ENCODE data around the gene CD300A. TPM values are rescaled to one million over a fixed set of nuclear protein-coding genes. Genes with fewer than 3 reads are reported as not detected.
"Not testable (repeated sequence)": the region's sequence is repeated elsewhere in the genome, so short reads cannot be mapped to it uniquely, and the experiment has no call there.

The CD300A gene
- total and polyA plus RNA-seq, 5 donors from 2014 or later: 0.39 to 4.8 (median 3.0) TPM

DNA sequence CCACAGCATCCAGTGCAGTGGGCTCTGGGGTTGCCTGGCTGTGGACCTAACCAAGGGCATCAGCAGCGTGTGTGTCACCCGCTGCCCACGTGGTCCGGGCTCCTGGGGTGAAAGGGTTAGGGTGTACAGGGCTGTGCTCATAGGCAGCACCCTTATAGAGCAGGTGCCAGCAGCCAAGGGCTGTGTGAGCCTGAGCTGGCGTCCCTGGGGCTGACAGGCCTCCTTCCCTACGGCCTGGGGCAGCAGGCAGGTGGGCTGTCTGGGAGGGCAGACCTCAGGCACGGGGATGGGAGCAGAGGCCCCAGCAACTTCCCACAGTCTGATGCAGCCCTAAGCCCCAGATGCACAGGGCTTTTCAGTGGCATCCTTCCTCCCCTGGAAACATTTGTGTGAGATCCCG, 13.9 kb downstream of the CD300A start:
- peaks cover 7 to 10% of the 10 kb centered on the region in 2 experiments for H3K9me3 ChIP-seq (ENCODE audit: control insufficient read depth in 2 of 2, low read length in 2 of 2)
- peak overlapping the region in 1 of 3 donors; percentile 78 for H3K27ac Mint-ChIP-seq
- H3K4me1 ChIP-seq (ENCODE audit: control insufficient read depth, insufficient read depth, low read length, poor library complexity, severe bottlenecking): peaks cover 10% of the 10 kb centered on the region
- no peaks in the 10 kb centered on the region for H3K27me3 ChIP-seq (ENCODE audit: control insufficient read depth, insufficient read depth, low read length)
- H3K4me3 ChIP-seq (ENCODE audit: low read depth, low read length): no peak overlapping the region
- peaks cover 0 to 8% (median 4%) of the 10 kb centered on the region in 7 donors for H3K9me3 Mint-ChIP-seq
- H3K27me3 Mint-ChIP-seq: peaks cover 6% of the 10 kb centered on the region
- no peaks in the 10 kb centered on the region for H3K36me3 ChIP-seq (ENCODE audit: control insufficient read depth, insufficient read depth, low read length)
- H3K36me3 Mint-ChIP-seq: no peaks in the 10 kb centered on the region
- DNase-seq (no peak), ATAC-seq (ENCODE audit: low read depth in 2 of 2) (no peak)
- H3K4me3 Mint-ChIP-seq: no peak overlapping the region
- peaks cover 0 to 20% (median 12%) of the 10 kb centered on the region in 4 donors for H3K4me1 Mint-ChIP-seq
- no peak overlapping the region for H3K27ac ChIP-seq (ENCODE audit: insufficient read depth, low read length, poor library complexity, severe bottlenecking)

DNA sequence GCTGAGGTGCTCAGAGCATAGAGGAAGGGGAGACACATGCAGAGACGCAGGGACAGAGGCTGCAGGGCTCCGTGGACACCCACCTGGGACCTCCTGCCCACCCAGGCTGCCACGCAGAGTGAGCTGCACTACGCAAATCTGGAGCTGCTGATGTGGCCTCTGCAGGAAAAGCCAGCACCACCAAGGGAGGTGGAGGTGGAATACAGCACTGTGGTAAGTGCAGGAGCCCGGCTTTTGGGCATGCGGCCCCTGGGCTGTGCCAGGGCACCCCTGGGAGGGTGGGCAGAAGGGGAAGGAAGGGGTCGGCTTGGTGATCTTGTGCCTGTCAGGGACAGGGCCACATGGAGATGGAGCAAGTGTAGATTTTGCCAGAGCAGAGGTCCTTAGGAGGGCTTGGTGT, 15.2 kb downstream of the CD300A start:
- Histone ChIP-seq H3K9me3 (ENCODE audit: control insufficient read depth in 2 of 2, low read length in 2 of 2) (no peaks in the 10 kb centered on the region), H3K36me3 (ENCODE audit: control insufficient read depth, insufficient read depth, low read length) (no peaks in the 10 kb centered on the region), H3K4me1 (ENCODE audit: control insufficient read depth, insufficient read depth, low read length, poor library complexity, severe bottlenecking) (peaks cover 10% of the 10 kb centered on the region), H3K4me3 (ENCODE audit: low read depth, low read length) (no peak overlapping the region), H3K27ac (ENCODE audit: insufficient read depth, low read length, poor library complexity, severe bottlenecking) (no peak overlapping the region), H3K27me3 (ENCODE audit: control insufficient read depth, insufficient read depth, low read length) (peaks cover 3% of the 10 kb centered on the region)
- Mint-ChIP-seq H3K4me3 (no peak overlapping the region), H3K27me3 (peaks cover 6% of the 10 kb centered on the region), H3K9me3 (peaks cover 0 to 3% (median under 1%) of the 10 kb centered on the region in 7 donors), H3K36me3 (no peaks in the 10 kb centered on the region), H3K4me1 (peaks cover 0 to 20% (median 12%) of the 10 kb centered on the region in 4 donors), H3K27ac (no peak overlapping the region)
- DNase-seq: no peak
- ATAC-seq (ENCODE audit: low read depth in 2 of 2): no peak

DNA sequence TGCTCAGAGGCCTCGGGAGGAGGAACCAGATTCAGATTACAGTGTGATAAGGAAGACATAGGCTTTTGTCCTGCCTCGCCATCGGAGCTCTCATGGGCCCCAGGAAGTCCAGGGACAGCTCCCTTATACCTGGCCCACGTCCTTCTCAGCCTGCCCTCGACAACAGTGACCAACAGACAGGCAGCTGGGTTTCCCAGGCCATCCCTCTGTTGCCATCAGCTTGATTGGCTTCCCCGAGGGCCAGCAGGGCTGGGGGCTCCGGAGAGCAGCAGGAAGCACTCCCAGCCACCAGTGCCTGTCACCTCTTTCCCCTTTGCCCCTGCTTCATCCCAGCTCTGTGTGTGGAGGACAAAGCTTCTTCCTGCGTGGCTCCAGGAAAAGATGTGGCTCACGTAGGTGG, 17.6 kb downstream of the CD300A start:
- H3K4me3 Mint-ChIP-seq: no peak overlapping the region

DNA sequence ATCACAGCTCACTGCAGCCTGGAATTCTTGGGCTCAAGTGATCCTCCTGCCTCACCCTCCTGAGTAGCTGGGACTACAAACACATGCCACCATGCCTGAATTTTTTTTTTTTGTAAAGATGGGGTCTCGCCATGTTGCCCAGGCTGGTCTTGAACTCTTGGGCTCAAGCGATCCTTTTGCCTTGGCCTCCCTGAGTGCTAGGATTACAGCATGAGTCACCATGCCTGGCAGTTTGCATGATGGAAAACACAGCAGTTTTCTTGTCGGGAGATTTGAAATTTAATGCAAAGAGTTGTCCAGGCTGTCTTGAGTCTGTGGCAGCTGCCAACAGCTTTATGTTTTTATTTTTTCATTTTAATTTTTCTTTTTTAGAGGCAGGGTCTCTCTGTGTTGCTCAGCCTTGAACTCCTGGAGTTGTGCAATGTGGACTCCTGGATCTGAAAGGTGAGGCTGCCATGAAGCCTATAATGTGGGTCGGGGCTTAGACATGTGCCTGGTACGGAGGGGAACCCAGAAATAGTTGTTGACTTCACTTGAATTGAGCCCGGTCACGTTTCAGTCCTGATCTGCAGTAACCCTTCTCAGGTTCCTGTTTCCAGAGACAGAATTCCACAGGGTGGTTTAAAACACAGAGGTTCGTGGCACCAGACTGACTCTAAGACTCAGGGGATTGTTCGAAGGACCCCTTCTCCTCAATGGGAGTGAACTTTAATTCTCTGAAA, 18.7 kb downstream of the CD300A start:
- Mint-ChIP-seq H3K36me3 (no peaks in the 10 kb centered on the region), H3K4me1 (no peaks in the 10 kb centered on the region), H3K9me3 (no peaks in the 10 kb centered on the region), H3K27me3 (peaks cover 12% of the 10 kb centered on the region), H3K4me3 (no peak overlapping the region), H3K27ac (no peak overlapping the region)
- no peak for DNase-seq
- Histone ChIP-seq H3K4me3 (ENCODE audit: low read depth, low read length) (no peak overlapping the region), H3K36me3 (ENCODE audit: control insufficient read depth, insufficient read depth, low read length) (no peaks in the 10 kb centered on the region), H3K4me1 (ENCODE audit: control insufficient read depth, insufficient read depth, low read length, poor library complexity, severe bottlenecking) (no peaks in the 10 kb centered on the region), H3K27me3 (ENCODE audit: control insufficient read depth, insufficient read depth, low read length) (peaks cover 3% of the 10 kb centered on the region), H3K27ac (ENCODE audit: insufficient read depth, low read length, poor library complexity, severe bottlenecking) (no peak overlapping the region), H3K9me3 (ENCODE audit: control insufficient read depth in 2 of 2, low read length in 2 of 2) (no peaks in the 10 kb centered on the region)
- ATAC-seq (ENCODE audit: low read depth in 2 of 2): no peak

More for the DNA sequence above, 17.6 kb downstream of the CD300A start:
- H3K9me3 ChIP-seq (ENCODE audit: control insufficient read depth in 2 of 2, low read length in 2 of 2): no peaks in the 10 kb centered on the region
- ATAC-seq (ENCODE audit: low read depth in 2 of 2): no peak
- H3K4me1 ChIP-seq (ENCODE audit: control insufficient read depth, insufficient read depth, low read length, poor library complexity, severe bottlenecking): peaks cover 2% of the 10 kb centered on the region
- peaks cover 3% of the 10 kb centered on the region for H3K27me3 ChIP-seq (ENCODE audit: control insufficient read depth, insufficient read depth, low read length)
- Mint-ChIP-seq H3K27me3 (peaks cover 8% of the 10 kb centered on the region), H3K4me1 (peaks cover 0 to 11% (median 4%) of the 10 kb centered on the region in 4 donors), H3K36me3 (no peaks in the 10 kb centered on the region), H3K27ac (no peak overlapping the region), H3K9me3 (no peaks in the 10 kb centered on the region)
- no peaks in the 10 kb centered on the region for H3K36me3 ChIP-seq (ENCODE audit: control insufficient read depth, insufficient read depth, low read length)
- DNase-seq: no peak
- H3K4me3 ChIP-seq (ENCODE audit: low read depth, low read length): no peak overlapping the region
- no peak overlapping the region for H3K27ac ChIP-seq (ENCODE audit: insufficient read depth, low read length, poor library complexity, severe bottlenecking)

DNA sequence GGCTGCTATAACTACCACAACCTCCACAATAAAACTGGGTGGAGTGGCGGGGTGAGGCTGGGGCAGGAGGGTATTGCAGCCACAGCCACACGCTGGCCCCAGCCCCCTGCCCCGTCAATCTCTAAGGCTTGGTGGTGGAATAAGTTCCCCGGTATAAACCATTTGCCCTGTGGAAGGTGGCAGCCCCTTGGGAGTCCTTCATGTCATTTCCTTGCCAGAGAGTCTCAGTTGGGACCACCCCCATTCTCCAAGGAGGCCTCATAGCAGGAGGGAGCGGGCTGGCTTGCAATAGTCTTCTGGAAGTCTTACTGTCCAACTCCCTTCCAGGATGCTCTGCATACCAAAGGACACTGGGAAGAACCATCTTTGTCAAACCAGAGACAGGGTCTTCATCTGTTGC, 19.4 kb downstream of the CD300A start:
- H3K4me3 ChIP-seq (ENCODE audit: low read depth, low read length): no peak overlapping the region
- H3K27me3 ChIP-seq (ENCODE audit: control insufficient read depth, insufficient read depth, low read length): peaks cover 3% of the 10 kb centered on the region
- Mint-ChIP-seq H3K4me1 (no peaks in the 10 kb centered on the region), H3K4me3 (no peak overlapping the region), H3K9me3 (no peaks in the 10 kb centered on the region), H3K27me3 (peaks cover 12% of the 10 kb centered on the region), H3K27ac (no peak overlapping the region), H3K36me3 (no peaks in the 10 kb centered on the region)
- no peaks in the 10 kb centered on the region for H3K4me1 ChIP-seq (ENCODE audit: control insufficient read depth, insufficient read depth, low read length, poor library complexity, severe bottlenecking)
- no peaks in the 10 kb centered on the region for H3K9me3 ChIP-seq (ENCODE audit: control insufficient read depth in 2 of 2, low read length in 2 of 2)
- DNase-seq (no peak), ATAC-seq (ENCODE audit: low read depth in 2 of 2) (no peak)
- no peaks in the 10 kb centered on the region for H3K36me3 ChIP-seq (ENCODE audit: control insufficient read depth, insufficient read depth, low read length)
- no peak overlapping the region for H3K27ac ChIP-seq (ENCODE audit: insufficient read depth, low read length, poor library complexity, severe bottlenecking)

DNA sequence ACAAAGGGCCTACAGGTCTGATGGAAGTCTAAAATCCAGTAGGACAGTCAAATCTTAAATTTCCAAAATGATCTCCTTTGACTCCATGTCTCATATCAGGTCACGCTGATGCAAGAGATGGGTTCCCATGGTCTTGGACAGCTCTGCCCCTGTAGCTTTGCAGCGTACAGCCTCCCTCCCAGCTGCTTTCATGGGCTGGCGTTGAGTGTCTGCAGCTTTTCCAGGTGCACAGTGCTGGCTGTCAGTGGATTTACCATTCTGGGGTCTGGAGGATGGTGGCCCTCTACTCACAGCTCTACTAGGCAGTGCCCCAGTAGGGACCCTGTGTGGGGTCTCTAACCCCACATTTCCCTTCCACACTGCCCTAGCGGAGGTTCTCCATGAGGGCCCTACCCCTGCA, 21.8 kb downstream of the CD300A start:
- H3K9me3 ChIP-seq (ENCODE audit: control insufficient read depth in 2 of 2, low read length in 2 of 2); H3K27me3 ChIP-seq (ENCODE audit: control insufficient read depth, insufficient read depth, low read length); H3K36me3 ChIP-seq (ENCODE audit: control insufficient read depth, insufficient read depth, low read length); H3K4me1 Mint-ChIP-seq; H3K4me1 ChIP-seq (ENCODE audit: control insufficient read depth, insufficient read depth, low read length, poor library complexity, severe bottlenecking); H3K4me3 ChIP-seq (ENCODE audit: low read depth, low read length); H3K9me3 Mint-ChIP-seq; H3K36me3 Mint-ChIP-seq; H3K27ac Mint-ChIP-seq; DNase-seq; H3K27ac ChIP-seq (ENCODE audit: insufficient read depth, low read length, poor library complexity, severe bottlenecking); ATAC-seq (ENCODE audit: low read depth in 2 of 2); H3K4me3 Mint-ChIP-seq: not testable (repeated sequence)
- peaks cover 11% of the 10 kb centered on the region for H3K27me3 Mint-ChIP-seq

DNA sequence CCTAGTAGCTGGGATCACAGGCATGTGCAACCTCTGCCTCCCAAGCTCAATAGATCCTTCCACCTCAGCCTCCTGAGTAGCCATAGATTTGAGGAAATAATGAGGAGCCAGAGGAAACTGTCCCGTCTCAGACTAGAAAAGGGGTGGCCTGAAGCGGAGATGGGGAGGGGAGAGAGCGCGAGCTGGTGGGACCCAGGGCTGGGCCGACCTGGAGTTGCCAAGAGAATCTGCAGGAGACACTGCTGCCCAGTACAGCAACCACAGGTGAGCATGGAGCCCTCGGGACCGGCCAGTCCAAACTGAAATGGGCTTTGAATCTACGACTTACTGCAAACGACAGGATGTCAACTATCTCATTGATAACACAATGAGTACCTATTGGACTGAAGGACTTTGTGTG, 24.3 kb downstream of the CD300A start:
- Histone ChIP-seq H3K9me3 (ENCODE audit: control insufficient read depth in 2 of 2, low read length in 2 of 2) (no peaks in the 10 kb centered on the region), H3K27me3 (ENCODE audit: control insufficient read depth, insufficient read depth, low read length) (peaks cover 3% of the 10 kb centered on the region), H3K4me1 (ENCODE audit: control insufficient read depth, insufficient read depth, low read length, poor library complexity, severe bottlenecking) (no peaks in the 10 kb centered on the region), H3K27ac (ENCODE audit: insufficient read depth, low read length, poor library complexity, severe bottlenecking) (no peak overlapping the region), H3K36me3 (ENCODE audit: control insufficient read depth, insufficient read depth, low read length) (no peaks in the 10 kb centered on the region), H3K4me3 (ENCODE audit: low read depth, low read length) (no peak overlapping the region)
- Mint-ChIP-seq H3K36me3 (no peaks in the 10 kb centered on the region), H3K9me3 (peaks cover 0 to 1% (median 0%) of the 10 kb centered on the region in 7 donors), H3K27me3 (peaks cover 12% of the 10 kb centered on the region), H3K4me1 (peaks cover 0 to 6% (median 0%) of the 10 kb centered on the region in 4 donors), H3K4me3 (no peak overlapping the region), H3K27ac (no peak overlapping the region)
- no peak for DNase-seq
- ATAC-seq (ENCODE audit: low read depth in 2 of 2): no peak

DNA sequence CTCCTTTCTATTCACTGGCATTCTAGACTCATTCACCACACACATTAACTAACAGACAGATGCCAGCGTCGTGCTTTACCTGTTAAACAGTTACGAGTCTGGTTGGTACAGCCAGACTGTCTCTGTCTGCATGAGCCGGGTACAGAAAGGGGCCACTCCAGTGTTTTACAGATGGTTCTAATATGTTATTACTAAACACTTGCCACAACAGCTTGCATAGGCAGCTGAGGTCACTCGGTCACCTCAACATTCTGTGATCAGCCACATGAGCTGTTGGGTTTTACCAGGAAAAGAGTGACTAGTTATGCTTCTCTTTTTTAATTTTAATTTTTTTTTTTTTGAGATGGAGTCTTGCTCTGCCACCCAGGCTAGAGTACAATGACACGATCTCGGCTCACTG, 25.2 kb downstream of the CD300A start:
- Histone ChIP-seq H3K27ac (ENCODE audit: insufficient read depth, low read length, poor library complexity, severe bottlenecking) (no peak overlapping the region), H3K27me3 (ENCODE audit: control insufficient read depth, insufficient read depth, low read length) (peaks cover under 1% of the 10 kb centered on the region), H3K9me3 (ENCODE audit: control insufficient read depth in 2 of 2, low read length in 2 of 2) (no peaks in the 10 kb centered on the region), H3K4me1 (ENCODE audit: control insufficient read depth, insufficient read depth, low read length, poor library complexity, severe bottlenecking) (no peaks in the 10 kb centered on the region), H3K36me3 (ENCODE audit: control insufficient read depth, insufficient read depth, low read length) (no peaks in the 10 kb centered on the region), H3K4me3 (ENCODE audit: low read depth, low read length) (no peak overlapping the region)
- Mint-ChIP-seq H3K27me3 (peaks cover 12% of the 10 kb centered on the region), H3K4me1 (peaks cover 0 to 6% (median 0%) of the 10 kb centered on the region in 4 donors), H3K9me3 (peaks cover 0 to 1% (median 0%) of the 10 kb centered on the region in 7 donors), H3K36me3 (no peaks in the 10 kb centered on the region), H3K27ac (no peak overlapping the region), H3K4me3 (no peak overlapping the region)
- no peak for ATAC-seq (ENCODE audit: low read depth in 2 of 2)
- DNase-seq: no peak
